LNCAP (cell line): Measurements from ENCODE around the gene MAN2A2.

ENCODE experiments used
- TF ChIP-seq, protein P1 (sequence below): fragments of 450-650 bp; IDR thresholded peaks from 2 replicates; pipeline ENCODE4 v1.5.1; 2017; ENCODE audit warnings: mild to moderate bottlenecking

MAN2A2 gene

DNA sequence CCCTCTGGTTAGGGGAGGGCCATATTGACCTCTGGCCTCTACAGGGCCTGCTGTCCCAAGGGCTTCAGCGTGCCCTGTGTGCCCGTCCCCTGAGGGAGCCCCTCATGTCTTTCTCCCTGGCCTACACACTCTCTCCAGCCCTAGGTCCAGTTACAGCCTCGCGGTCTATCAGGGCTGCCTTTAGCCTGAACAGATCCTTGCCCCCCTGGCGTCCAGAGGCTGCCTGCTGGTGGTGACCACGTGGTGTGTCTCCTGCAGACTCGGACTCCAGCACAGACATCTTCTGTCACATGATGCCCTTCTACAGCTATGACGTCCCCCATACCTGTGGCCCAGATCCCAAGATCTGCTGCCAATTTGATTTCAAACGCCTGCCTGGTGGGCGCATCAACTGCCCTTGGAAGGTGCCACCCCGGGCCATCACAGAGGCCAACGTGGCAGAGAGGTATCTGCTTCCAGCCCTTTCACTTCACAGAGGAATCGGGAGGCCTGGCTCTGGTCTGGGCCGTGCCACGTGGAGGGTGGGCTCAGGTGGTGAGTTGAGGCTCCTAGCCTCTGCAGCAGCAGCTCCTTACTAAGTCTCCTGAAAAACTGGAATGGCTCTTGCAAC, 4.1 kb downstream of the MAN2A2 start:
- TF ChIP-seq, protein P1, sequence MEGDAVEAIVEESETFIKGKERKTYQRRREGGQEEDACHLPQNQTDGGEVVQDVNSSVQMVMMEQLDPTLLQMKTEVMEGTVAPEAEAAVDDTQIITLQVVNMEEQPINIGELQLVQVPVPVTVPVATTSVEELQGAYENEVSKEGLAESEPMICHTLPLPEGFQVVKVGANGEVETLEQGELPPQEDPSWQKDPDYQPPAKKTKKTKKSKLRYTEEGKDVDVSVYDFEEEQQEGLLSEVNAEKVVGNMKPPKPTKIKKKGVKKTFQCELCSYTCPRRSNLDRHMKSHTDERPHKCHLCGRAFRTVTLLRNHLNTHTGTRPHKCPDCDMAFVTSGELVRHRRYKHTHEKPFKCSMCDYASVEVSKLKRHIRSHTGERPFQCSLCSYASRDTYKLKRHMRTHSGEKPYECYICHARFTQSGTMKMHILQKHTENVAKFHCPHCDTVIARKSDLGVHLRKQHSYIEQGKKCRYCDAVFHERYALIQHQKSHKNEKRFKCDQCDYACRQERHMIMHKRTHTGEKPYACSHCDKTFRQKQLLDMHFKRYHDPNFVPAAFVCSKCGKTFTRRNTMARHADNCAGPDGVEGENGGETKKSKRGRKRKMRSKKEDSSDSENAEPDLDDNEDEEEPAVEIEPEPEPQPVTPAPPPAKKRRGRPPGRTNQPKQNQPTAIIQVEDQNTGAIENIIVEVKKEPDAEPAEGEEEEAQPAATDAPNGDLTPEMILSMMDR: no peak

DNA sequence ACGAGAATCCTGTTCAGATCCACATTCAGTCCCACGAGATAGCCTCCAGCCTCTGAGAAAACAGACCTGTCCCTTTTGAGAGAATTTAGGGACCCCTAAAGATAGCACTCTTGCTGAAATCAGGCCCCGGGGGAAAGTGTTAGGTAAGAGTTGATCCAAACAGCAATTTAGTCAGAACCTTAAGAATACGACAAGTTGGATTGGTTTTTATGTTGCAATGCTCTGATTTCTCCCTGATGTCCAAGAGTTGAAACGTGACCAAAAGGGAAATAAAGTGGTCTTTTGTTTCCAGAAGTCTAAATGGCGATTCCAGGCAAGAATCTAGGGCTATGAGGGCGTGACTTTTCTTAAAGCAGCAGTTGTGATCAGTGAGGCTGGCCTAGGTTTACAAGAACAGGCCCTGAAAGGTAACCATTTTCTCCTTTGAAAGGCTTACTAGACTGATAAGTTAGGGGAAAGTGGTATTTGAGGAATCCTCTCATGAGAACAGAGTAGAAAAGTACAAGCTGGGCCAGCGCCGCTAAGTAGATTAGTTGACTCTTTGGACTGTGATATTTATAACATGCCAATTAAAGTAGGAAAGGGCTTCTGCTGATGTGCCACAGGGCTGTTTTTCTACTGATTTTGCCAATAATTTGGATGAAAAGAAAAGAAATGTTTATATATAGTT, 4.9 kb downstream of the MAN2A2 start:
- TF ChIP-seq, protein P1: no peak

DNA sequence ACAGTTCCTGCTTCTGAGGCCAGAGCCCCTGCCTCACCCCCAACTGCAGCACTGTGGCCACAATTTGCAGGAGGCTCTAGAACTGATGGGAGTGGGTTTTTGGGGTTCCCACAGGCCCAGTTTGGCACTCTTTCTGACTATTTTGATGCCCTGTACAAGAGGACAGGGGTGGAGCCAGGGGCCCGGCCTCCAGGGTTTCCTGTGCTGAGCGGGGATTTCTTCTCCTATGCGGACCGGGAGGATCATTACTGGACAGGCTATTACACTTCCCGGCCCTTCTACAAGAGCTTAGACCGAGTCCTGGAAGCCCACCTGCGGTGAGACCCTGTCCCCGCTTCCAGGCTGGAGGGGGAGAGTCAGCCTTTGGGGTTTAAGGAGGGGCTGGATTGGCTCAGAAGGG, 6.9 kb downstream of the MAN2A2 start:
- TF ChIP-seq, protein P1: no peak

DNA sequence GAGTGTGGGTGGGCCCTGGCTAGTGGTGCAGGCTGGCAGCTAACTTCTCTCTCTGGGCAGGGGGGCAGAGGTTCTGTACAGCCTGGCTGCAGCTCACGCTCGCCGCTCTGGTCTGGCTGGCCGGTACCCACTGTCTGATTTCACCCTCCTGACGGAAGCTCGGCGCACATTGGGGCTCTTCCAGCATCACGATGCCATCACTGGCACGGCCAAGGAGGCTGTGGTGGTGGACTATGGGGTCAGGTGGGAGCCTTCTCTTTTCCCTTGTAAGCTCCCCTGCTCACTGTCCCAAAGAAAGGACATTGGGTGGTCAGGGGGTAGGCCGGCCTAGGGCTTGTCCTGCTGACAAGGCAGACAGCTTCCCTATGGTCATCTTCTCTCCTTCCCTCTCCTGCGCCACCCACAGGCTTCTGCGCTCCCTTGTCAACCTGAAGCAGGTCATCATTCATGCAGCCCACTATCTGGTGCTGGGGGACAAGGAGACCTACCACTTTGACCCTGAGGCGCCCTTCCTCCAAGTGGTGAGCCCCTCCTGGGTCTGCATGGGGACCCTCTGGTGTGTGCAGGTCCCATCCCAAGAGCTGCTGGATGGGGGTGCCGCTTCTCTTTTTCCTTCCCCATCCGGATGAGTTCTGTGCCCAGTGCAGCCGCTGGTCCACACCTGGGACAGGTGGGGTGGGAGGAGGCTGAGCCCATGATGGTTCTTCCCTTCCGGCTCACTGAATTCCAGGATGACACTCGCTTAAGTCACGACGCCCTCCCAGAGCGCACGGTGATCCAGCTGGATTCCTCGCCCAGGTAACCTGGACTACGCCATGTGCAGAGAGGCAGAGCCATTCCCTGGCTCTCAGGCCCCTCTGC, 7.6 kb downstream of the MAN2A2 start:
- TF ChIP-seq, protein P1: no peak

DNA sequence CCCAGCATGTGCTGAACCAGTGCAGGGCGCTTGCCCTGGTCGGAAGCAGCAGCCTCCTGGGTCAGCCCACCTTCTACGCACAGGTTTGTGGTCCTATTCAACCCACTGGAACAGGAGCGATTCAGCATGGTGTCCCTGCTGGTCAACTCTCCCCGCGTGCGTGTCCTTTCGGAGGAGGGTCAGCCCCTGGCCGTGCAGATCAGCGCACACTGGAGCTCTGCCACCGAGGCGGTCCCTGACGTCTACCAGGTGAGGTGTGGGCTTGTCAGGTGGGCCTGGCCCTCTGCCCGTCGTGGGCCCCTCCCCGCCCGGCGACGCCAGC, 8.2 kb downstream of the MAN2A2 start:
- TF ChIP-seq, protein P1: no peak

DNA sequence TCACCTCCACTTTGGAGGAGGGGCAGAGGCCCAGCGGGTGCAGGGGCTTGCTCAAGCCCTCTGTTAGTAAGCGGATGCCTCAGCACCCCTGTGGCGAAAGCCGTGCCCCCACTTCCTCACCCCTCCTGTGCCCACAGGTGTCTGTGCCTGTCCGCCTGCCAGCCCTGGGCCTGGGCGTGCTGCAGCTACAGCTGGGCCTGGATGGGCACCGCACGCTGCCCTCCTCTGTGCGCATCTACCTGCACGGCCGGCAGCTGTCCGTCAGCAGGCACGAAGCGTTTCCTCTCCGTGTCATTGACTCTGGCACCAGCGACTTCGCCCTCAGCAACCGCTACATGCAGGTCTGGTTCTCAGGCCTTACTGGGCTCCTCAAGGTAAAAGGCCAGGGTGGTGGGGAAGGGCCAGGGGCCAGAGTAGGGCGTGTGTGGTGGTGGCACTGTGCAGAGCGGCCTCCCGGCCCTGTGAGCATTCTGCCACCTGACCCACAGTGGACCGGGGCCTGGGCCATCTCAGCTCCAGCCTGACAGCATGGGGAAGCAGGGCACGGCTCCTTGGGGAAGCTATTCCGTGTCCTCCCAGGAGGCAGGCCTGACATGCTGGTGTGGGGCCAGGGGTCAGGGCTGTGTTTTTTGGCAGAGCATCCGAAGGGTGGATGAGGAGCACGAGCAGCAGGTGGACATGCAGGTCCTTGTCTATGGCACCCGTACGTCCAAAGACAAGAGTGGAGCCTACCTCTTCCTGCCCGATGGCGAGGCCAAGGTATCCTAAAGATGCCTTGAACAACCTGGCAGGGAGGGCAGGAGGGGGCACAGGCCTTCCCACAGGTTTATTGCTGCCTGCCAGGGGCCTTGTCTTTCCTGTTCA, 9.0 kb downstream of the MAN2A2 start:
- TF ChIP-seq, protein P1: no peak

DNA sequence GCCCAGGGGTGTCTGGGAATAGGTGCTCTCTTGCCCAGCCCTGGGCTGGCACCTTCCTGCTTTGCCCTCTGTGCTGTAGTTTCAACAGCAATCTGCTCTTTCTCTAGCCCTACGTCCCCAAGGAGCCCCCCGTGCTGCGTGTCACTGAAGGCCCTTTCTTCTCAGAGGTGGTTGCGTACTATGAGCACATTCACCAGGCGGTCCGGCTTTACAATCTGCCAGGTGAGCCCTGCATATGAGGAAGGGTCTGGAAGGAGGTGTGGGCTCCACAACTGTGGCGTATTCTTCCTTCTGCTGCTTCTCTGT, 9.6 kb downstream of the MAN2A2 start:
- TF ChIP-seq, protein P1: no peak
